ENCODE measurements around the gene AMER3.

Gene AMER3

GRCh38 chr2:130756053-130756873, 923 bp downstream of the AMER3 start:
- H3K4me3 ChIP-seq (replicated peaks in 1 of 2; ENCODE audit: low read depth in 2 of 2, low read length in 2 of 2), result no peak overlapping the region
- no peak for TF ChIP-seq CTCF (IDR thresholded peaks at IDR 0.05; ENCODE audit: low read depth, low read length)
- peak in 1 of 2 donors; percentile 8 for DNase-seq (ENCODE audit: low read depth in 2 of 2)

GRCh38 chr2:130756874-130757668, 1.7 kb downstream of the AMER3 start:
- no peak overlapping the region for H3K4me3 ChIP-seq (replicated peaks in 1 of 2; ENCODE audit: low read depth in 2 of 2, low read length in 2 of 2)
- DNase-seq (ENCODE audit: low read depth in 2 of 2), result no peak
- no peak for TF ChIP-seq CTCF (IDR thresholded peaks at IDR 0.05; ENCODE audit: low read depth, low read length)

GRCh38 chr2:130759906-130760753, 4.8 kb downstream of the AMER3 start:
- TF ChIP-seq CTCF (IDR thresholded peaks at IDR 0.05; ENCODE audit: low read depth, low read length), result no peak
- peak; percentile 2 to 13 for DNase-seq (ENCODE audit: low read depth in 2 of 2)
- no peak overlapping the region for H3K4me3 ChIP-seq (replicated peaks in 1 of 2; ENCODE audit: low read depth in 2 of 2, low read length in 2 of 2)

GRCh38 chr2:130760754-130761751, 5.7 kb downstream of the AMER3 start:
- no peak overlapping the region for H3K4me3 ChIP-seq (replicated peaks in 1 of 2; ENCODE audit: low read depth in 2 of 2, low read length in 2 of 2)
- no peak for TF ChIP-seq CTCF (IDR thresholded peaks at IDR 0.05; ENCODE audit: low read depth, low read length)

GRCh38 chr2:130762031-130762909, 6.9 kb downstream of the AMER3 start:
- DNase-seq (ENCODE audit: low read depth in 2 of 2), result no peak
- no peak overlapping the region for H3K4me3 ChIP-seq (replicated peaks in 1 of 2; ENCODE audit: low read depth in 2 of 2, low read length in 2 of 2)
- TF ChIP-seq CTCF (IDR thresholded peaks at IDR 0.05; ENCODE audit: low read depth, low read length), result no peak

More at GRCh38 chr2:130760754-130761751, 5.7 kb downstream of the AMER3 start:
- no peak for DNase-seq (ENCODE audit: low read depth in 2 of 2)
